ENCODE measurements around the gene CDK8.

- TF ChIP-seq, protein P1, sequence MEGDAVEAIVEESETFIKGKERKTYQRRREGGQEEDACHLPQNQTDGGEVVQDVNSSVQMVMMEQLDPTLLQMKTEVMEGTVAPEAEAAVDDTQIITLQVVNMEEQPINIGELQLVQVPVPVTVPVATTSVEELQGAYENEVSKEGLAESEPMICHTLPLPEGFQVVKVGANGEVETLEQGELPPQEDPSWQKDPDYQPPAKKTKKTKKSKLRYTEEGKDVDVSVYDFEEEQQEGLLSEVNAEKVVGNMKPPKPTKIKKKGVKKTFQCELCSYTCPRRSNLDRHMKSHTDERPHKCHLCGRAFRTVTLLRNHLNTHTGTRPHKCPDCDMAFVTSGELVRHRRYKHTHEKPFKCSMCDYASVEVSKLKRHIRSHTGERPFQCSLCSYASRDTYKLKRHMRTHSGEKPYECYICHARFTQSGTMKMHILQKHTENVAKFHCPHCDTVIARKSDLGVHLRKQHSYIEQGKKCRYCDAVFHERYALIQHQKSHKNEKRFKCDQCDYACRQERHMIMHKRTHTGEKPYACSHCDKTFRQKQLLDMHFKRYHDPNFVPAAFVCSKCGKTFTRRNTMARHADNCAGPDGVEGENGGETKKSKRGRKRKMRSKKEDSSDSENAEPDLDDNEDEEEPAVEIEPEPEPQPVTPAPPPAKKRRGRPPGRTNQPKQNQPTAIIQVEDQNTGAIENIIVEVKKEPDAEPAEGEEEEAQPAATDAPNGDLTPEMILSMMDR (IDR thresholded peaks at IDR 0.05) = no peak
- TF ChIP-seq POLR2AphosphoS5 (IDR thresholded peaks at IDR 0.05; ENCODE audit: insufficient read depth in 1 of 2, low read depth in 1 of 2) (no peak), POLR2A (IDR thresholded peaks at IDR 0.05) (no peak)
These were observed 56.5 kb downstream of the CDK8 start for GRCh38 chr13:26310470-26310869.

Measured in vagina (tissue), 2 donors.